Stimulated activated naive CD4-positive, alpha-beta T cell (primary cell): ENCODE data around the gene PXK.
A peak's percentile ranks its signal among the peaks of the same experiment; 100 is the strongest.
"Not testable (repeated sequence)": the region's sequence is repeated elsewhere in the genome, so short reads cannot be mapped to it uniquely, and the experiment has no call there.

Source experiments
- DNase-seq, 6 experiments: peaks; one replicate each; lab custom pipeline; 2025; lab: John Stamatoyannopoulos, UW

PXK gene

DNA sequence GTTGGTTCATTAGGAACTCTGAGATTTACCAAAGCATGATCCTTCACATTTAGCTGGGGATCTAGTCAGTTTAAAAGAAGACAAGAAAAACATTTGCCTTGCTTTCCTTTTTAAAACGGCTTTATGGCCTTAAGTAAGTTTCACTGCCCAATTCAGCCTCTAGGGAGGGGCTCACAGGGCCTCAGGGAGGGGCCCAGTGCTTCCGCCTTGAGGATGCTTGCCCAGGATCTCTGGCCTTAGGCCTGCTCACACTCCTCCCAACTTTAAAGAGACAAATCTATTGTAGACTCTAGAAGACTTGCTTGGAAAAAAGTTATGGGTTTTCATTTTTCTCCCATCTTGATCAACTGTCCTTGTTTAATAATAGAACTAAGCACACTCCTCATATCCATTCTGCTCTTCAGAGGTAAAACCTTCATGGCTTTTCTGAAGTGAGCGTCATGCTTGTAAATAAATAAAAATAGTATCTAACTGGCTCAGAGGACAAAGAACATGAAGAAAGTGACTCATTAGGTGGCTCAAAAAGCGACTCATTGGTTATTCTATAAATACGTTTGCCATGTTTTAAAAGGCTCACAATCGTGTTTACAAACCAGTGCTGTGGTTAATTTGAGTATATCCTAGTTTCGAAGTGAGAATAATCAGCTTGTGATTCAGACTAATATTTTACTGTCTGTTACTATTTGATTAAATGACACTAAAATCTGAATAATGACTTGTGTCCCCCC is 87.3 kb downstream of the PXK start:
- DNase-seq = no peak

DNA sequence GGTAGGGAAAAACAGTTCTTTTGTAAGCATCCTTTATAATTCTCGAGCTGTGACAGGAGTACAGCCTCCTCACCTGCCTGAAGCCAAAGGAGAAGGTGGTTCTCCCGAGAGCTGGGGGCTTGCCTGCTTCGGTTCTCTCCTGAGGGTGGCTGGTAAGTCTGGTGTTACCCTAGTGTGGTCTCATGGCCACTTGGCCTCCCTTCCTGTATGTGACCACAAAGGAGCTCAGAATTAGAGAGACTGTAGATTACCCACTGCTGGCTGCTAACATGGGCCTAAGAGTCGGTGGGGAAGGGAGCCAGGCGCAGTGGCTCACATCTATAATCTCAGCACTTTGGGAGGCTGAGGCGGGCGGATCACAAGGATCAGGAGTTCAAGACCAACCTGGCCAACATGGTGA is 88.3 kb downstream of the PXK start:
- no peak for DNase-seq

DNA sequence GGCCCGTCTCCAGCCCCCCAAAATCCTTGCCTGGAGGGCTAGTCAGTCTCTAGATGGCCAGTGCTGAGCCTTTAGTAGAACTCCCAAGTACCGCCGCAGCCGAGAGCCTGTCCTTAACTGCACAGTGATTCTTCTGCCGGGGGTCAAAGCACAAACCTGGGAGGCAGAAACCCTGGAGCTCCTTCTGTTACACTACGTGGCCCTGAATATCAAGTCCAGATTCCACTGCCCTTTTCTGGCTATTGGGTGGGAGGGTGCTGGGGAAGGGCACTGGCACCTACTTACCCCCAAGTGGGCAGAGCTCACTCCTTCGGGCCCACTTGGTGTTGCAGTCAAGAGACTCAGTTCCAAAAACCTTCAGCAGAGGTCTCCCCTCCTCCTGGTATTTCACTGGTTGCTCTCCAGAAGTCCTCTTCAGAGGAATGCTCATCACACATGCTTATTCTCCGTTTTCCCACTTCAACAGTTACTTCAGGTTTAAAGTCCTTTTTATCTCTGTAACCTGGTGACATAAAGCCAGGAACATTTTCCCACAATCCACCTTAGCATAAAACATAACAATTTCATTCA is 90.1 kb downstream of the PXK start:
- no peak for DNase-seq

DNA sequence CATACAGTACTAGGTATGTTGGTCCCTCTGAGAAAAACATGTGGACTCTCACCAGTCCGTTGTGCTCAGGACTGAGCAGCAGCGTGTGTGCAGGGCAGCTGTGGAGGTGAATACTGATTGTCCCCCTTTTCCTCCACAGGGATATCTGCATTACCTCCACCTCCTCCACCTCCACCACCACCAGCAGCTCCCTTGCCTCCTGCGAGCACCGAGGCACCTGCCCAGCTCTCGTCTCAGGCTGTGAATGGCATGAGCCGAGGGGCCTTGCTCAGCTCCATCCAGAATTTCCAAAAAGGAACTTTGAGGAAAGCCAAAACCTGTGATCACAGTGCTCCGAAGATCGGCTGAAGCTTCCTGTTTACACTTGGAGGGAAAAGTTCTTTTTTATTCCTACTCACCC is 91.9 kb downstream of the PXK start:
- DNase-seq = no peak

DNA sequence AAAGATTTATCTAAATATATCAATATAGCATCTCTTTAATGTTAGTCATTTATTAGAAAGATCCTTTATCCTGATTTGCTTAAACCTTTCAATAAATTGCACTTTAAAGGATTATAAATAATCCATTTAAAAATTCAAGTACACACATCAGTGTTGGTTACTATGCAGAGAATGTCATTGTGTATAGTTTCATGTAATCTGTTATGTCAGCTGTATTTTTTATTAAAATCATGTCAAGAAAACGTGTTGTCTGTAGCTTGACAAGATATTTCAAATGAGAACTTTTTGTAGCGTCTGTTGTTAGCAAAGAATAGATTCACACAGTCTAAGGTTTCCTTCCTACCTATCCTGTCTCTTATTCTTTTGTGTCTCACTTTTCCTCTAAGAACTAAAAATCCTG is 93.1 kb downstream of the PXK start:
- DNase-seq = no peak

DNA sequence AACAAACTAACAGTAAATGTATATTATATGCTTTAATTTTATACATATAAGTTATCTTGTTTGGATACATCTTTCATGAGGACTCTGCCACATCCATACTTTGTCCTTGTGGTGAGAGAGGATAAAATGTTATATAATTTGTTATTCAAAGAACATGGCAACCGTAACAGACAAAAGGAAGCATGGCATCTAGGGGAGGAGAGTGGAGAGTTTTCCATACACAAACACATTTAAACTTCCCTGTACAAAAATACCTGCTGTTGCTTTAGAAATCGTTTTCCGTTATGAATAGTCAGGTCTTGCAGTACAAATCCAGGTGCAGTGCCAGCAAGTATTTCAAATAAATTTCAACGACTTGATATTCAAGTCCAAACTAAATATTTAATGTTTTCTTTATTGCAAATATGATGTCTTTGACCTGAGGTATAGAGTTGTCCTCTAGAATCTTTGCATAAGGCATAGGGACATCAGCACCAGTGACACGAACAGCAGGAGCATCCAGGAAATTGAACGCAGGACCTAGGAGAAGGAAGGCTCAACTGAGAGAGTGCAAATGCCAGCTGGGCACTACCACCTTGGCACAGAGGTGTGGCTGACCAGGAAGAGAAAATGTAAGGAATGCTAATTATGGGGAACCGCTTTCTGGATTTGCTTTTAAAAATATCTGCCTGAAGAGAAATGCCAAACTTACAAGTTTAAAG is 95.1 kb downstream of the PXK start:
- no peak for DNase-seq

DNA sequence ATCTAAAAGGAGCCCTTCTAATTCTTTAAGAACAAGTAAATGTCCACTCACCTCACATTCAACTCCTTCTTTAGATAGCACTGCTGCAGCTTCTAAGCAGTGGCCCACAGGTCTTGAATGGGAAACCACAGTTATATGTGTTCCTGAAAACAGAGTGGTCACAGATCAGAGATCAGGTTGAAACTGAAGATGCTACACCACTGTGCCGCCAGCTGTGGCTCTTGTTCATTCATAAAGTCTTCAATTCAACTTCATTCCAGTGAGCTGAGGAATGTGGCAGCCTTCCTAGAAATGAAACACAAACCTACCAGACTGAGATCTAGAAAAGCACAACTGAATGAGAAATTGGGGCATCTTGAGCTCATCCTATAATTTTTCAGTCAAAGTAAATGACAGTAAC is 97.0 kb downstream of the PXK start:
- DNase-seq = no peak

DNA sequence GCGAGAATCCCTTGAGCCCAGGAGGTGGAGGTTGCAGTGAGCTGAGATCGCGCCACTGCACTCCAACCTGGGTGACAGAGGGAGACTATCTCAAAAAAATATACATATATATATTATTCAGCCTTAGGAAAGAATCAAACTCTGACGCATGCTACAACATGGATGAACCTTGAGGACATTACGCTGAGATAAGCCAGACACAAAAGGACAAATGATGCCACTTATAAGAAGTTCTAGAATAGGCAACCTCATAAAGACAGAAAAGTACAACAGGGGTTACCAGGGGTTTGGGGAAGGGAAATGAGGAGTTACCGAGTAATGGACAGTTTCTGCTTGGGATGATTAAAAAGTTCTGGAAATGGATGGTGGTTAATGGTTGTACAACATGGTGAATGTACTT is 100.2 kb downstream of the PXK start:
- no peak for DNase-seq

DNA sequence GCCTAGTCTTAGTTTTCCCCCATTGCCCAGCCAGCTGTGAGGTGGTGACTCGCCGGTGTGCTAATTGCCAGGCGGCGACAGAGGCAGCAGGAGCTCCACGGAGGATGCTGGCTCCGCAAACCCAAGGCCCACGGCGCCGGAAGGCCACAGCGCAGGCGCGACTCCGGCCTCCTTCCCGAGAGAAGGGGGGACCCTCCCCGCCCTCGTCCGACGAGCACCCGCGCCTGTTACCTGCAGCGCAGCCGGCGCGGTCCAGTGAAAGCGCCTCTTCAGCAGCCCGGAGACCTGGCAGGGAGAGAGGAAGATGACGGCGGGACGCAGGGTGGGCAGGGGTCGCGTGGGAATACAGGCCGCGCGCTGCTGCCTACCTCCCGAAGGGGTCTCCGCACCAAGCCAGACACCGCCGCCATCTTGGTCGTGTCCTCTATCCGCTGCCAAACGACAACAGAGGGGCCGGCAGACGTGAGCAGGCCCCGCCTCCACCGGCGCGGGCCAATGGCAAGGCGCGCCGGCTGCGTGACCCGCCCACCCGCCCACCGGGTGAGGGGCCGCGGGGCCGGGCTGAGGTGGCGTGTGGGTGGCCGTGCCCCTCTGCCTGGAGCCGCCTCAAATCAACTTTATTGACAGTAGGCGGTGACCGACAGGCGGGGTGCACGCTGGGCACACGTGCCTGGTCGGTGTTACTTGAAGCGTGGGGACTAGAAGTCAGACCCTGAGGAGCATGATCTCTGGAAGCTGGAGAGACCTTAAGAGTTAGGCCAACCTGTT is 100.9 kb downstream of the PXK start, which contains the start of gene PDHB:
TSS of gene PDHB (minus strand) at position 433 of the 768 bp plus-strand sequence. CDS start at position 410, 23 bp downstream.
- peak; percentile 77 to 97 (median 92) for DNase-seq

DNA sequence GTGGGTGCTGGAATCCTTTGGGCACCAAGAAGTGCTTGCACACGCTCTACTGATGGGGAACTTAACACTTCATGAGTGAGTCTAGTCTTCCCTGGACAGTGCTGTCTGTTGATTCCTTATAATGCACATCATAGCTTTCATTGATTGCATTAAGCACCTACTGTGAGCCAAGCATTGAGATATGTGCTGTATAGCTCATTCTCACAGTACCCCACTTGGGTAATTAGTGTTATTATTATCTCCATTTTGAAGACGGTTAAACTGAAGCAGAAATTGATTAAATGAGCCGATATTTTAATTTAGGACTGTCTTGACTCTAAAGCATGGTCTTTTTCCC is 101.4 kb downstream of the PXK start:
- DNase-seq = no peak

DNA sequence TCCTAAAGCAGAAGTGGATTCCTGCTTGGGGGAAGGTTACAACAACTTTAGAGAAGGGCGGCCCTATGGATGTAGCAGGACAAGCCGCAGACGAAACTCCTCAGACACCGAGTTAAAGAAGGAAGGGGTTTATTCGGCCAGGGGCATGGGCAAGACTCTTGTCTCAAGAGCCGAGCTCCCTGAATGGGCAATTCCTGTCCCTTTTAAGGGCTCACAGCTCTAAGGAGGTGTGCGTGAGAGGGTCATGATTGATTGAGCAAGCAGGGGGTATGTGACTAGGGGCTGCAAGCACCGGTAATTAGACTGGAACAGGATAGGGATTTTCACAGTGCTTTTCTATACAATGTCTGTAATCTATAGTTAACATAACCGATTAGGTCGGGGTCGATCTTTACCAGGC is 101.8 kb downstream of the PXK start:
- DNase-seq = no peak

DNA sequence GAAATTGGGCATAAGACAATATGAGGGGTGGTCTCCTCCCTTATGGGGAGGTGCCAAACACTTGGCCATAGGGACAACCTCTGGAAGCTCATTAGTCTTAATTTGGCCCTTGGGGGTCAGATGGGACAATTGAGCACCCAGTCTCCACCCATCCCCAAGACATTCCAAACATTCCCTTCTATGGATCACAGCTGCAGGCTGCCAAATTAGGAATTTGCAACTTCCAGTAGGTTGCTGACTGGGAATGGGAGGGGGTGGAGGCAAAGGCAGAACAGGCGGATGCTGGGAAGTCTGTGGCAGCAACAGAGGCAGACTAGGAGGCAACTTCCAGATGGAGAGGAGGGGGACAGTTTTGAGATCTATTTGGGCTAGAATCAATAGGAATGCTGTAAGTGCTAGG is 102.3 kb downstream of the PXK start:
- DNase-seq = no peak

DNA sequence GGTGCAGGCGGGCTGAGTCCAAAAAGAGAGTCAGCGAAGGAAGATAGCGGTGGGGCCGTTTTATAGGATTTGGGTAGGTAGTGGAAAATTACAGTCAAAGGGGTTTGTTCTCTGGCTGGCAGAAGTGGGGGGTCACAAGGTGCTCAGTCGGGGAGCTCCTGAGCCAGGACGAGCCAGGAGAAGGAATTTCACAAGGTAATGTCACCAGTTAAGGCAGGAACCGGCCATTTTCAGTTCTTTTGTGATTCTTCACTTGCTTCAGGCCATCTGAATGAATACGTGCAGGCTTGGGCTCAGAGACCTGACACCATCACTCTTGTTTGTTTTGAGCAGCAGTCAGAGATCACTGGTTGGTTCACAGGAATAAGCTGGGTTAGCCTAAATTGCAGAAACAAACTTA is 104.6 kb downstream of the PXK start:
- DNase-seq = not testable (repeated sequence)

DNA sequence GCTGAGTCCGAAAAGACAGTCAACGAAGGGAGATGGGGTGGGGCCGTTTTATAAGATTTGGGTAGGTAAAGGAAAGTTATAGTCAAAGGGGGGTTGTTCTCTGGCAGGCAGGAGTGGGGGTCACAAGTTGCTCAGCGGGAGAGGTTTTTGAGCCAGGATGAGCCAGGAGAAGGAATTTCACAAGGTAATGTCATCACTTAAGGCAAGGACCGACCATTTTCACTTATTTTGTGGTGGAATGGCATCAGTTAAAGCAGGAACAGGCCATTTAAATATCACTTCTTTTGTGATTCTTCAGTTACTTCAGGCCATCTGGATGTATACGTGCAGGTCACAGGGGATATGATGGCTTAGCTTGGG is 108.3 kb downstream of the PXK start:
- not testable (repeated sequence) for DNase-seq

DNA sequence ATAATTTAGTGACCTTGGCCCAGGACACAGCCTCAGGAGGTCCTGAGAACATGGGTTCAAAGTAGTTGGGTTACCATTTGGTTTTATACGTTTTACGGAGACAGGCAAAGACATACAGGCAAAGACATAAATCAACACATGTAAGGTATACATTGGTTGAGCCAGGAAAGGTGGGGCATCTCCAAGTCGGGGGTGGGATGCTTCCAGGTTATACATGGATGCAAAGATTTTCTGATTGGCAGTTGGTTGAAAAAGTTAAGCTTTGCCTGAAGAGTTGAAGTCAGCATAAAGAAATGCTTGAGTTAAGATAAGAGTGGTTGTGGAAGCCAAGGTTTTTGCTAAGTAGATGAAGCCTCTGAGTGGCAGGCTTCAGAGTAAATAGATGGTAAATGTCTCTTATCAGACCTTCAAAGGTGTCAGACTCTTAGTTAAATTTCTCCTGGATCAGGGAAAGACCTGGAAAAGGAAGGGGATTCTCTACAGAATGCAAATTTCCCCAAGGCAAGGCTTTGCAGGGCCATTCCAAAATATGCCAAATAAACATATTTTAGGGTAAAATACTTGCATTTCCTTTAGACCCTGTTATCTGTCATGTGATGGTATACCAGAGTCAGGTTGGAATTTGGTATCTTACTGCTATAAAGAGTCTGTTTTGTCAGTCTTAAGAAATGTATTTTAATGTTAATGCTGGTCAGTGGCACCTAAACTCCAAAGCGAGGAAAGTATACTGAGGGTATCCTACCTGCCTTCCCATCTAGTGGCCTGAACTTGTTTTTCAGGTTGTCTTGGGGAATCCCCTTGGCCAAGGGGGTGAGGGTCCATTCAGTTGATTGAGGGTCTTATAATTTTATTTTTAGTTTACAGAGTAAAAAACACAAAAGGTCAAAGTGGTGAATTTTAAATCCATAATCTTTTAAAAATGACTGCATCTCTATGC is 109.1 kb downstream of the PXK start:
- DNase-seq = no peak

DNA sequence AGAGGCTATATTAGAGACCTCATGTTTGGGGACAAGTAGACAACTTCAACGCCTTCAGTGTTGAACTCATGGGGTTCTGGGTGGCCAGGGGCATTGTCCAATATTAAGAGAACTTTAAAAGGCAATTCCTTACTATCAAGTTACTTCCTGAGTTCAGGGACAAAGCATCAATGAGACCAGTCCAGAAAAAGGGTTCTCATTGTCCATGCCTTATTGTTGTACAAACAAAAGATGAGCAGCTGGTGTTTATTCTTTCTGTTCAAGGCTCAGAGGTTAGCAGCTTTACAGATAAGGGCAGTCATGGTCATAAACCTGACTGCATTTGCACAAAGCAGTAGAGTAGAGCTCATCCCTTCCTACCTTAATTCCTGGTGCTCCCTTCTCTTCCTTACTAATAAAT is 119.5 kb downstream of the PXK start:
- no peak for DNase-seq

DNA sequence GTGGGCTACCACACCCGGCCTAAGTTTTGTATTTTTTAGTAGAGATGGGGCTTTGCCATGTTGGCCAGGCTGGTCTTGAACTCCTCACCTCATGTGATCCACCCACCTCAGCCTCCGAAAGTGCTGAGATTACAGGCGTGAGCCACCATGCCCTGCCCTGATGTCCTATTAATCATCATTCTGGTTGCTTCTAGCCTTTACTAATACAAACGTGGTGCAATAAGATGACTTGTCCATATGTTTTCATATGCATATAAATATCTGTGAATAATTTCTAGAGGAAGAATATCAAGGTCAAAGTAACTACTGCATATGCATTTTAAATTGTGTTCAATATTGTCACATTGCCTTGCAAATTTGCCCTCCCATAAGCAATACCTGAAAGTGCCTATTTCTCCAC is 126.5 kb downstream of the PXK start:
- no peak for DNase-seq

DNA sequence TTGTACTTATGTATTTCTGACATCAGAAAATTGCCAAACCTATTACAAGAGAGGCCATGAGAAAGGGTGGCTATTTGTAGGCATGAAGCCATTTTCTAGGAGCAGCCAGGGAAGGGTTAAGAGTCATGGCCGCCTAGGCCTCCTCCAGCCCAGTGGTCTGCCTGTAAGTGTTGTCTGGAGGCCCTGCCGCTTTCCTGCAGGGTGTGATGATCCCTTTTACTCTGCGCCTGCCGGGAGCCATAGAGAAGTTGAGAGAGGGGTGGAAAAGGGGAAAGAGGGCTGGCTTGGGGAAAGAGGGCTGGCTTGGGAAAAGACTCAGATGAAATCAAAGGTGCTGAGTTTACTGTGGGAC is 130.1 kb downstream of the PXK start:
- DNase-seq = no peak

DNA sequence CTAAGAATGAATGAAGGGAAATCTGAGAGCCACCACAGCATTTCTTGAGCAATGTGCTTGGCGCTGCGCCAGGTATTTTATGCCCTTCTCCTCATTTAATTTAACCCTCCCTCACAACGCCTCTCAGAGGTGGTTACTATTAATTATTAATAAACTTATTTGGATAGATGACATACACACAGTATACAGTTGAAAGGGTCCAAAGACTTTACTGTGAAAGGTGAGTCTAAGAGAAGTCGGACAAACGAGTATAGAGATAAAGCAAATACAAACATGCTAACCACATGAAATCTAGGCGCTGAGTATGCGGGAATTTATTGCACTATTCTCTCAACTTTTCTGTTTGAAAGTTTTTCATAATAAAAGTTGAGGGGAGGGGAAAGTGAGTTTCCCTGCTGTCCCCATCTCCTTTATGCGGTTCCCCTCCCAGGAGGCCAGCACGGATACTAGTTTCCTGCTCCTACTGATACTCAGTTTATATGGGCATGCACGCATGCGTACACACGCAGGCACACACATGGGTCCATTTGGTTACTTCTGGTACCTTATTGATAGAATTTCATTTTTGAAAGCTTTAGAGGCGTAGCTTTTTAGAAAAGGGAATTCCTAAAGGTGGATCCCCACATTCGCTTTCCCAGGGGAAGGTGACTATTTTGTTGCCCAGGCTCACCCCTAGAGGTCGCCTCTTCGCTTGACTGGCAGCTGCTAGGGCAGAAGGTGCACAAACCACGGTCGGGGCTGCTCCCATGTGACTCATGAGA is 130.7 kb downstream of the PXK start:
- peak; percentile 7 to 35 (median 14) for DNase-seq

DNA sequence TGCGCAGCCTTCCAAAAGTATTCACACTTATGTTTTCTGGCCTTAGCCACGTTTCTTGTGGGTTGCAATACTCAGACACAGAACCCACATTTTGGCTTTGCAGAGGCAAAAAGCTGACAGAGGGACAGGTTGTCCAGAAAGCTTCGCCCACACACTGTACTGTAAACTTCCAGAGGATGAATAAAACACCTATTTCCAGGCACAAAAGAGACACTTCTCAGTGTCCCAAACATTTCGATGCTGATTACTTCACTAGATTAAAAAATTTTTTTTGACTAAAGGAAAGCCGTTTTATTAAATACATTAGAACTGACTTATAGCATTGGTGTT is 131.2 kb downstream of the PXK start:
- no peak for DNase-seq

DNA sequence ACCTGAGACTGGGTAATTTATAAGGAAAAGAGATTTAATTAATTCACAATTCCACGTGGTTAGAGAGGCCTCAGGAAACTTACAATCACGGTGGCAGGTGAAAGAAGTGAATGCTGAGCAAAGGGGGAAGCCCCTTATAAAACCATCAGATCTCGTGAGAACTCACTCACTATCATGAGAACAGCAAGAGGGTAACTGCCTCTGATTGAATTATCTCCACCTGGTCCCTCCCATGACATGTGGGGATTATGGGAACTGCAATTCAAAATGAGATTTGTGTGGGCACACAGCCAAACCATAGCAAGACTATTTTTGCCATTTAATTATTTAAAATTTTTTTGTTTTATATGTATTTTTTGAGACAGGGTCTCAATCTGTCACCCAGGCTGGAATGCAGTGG is 132.2 kb downstream of the PXK start:
- DNase-seq = no peak
